Tibial nerve (tissue), 3 donors: ENCODE measurements around the gene RRAS.

Experiments used
- POLR2A ChIP-seq, 2 donors: fragments of 450-650 bp; IDR thresholded peaks; one replicate each; pipeline ENCODE4 v1.6.1; 2017; ENCODE audit warnings: antibody characterized with exemption in 2 of 2, mild to moderate bottlenecking in 2 of 2, moderate library complexity in 2 of 2
- TF ChIP-seq, protein P1 (sequence below), 5 experiments: fragments of 200-600 bp in 3 of 5; fragments of 450-650 bp in 2 of 5; sonication (generic) in 3 of 5; IDR thresholded peaks; one replicate each; pipeline ENCODE4 v1.5.1; 2016 to 2019; ENCODE audit warnings: antibody characterized with exemption in 5 of 5, mild to moderate bottlenecking in 3 of 5, moderate library complexity in 2 of 5

- TF ChIP-seq, protein P1, sequence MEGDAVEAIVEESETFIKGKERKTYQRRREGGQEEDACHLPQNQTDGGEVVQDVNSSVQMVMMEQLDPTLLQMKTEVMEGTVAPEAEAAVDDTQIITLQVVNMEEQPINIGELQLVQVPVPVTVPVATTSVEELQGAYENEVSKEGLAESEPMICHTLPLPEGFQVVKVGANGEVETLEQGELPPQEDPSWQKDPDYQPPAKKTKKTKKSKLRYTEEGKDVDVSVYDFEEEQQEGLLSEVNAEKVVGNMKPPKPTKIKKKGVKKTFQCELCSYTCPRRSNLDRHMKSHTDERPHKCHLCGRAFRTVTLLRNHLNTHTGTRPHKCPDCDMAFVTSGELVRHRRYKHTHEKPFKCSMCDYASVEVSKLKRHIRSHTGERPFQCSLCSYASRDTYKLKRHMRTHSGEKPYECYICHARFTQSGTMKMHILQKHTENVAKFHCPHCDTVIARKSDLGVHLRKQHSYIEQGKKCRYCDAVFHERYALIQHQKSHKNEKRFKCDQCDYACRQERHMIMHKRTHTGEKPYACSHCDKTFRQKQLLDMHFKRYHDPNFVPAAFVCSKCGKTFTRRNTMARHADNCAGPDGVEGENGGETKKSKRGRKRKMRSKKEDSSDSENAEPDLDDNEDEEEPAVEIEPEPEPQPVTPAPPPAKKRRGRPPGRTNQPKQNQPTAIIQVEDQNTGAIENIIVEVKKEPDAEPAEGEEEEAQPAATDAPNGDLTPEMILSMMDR (IDR thresholded peaks at IDR 0.05): peak; percentile 97 to 100 (median 100)
- no peak for TF ChIP-seq POLR2A (IDR thresholded peaks at IDR 0.05)
These were observed 40.7 kb upstream of the RRAS start for GRCh38 chr19:49680421-49681351.
